ENCODE results near the gene ZMPSTE24.

Gene ZMPSTE24

DNA sequence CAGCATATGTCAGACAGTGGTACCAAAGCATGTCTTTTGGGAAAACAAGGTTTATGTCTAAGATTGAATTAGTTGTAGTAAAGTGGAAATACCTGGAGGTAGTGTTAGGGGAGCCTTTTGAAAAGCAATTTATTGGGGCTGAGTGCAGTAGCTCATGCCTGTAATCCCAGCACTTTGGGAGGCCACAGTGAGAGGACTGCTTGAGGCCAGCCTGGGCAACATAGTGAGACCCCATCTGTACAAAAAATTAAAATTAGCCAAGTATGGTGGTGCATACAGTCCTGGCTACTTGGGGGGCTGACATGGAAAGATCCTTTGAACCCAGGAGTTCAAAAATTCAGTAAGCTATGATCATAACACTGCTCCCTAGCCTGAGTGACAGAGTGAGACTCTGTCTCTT, 7.3 kb downstream of the ZMPSTE24 start:
- no peak for DNase-seq

DNA sequence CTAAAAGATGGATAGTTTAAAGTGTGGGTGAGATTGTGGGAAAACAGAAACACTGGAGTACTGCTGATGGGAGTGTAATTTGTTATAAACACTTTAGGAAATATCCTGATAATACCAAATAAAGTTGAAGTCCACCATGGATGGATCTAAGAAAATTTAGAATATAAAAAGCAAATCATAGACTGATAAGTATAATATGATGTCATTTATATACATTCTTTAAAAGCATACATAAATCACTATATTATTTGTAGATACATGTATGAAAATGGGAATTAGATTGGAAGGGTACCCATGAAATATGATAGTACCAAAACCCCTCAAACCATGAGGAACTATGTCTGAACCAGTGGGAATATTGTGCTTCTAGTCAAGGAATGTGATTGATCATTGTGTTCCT, 7.9 kb downstream of the ZMPSTE24 start:
- no peak for DNase-seq

DNA sequence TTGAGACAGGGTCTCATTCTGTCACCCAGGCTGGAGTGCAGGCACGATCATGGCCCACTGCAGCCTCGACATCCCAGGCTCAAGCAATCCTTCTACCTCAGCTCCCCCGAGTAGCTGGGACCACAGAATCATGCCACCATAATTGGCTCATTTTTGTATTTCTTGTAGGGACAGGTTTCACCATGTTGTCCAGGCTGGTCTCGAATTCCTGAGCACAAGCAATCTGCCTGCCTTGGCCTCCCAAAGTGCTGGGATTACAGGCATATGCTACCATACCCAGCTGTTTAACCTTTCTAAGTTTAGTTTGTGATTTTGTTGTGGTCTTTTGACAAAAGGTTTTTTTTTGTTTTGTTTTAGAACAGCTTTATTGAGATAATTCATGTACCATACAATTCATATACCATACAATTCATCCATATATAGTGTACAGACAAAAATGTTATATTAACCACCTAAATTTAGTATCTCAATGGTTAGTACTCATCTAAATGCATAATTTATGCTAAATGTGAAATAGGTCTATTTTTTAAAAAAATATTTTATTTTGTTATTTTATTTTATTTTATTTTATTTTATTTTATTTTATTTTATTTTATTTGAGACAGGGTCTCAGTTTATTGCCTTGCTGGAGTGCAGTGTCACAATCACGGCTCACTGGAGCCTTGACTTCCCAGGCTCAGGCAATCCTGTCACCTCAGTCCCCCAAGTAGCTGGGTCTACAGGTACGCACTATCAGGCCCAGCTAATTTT, 8.9 kb downstream of the ZMPSTE24 start:
- DNase-seq: no peak

DNA sequence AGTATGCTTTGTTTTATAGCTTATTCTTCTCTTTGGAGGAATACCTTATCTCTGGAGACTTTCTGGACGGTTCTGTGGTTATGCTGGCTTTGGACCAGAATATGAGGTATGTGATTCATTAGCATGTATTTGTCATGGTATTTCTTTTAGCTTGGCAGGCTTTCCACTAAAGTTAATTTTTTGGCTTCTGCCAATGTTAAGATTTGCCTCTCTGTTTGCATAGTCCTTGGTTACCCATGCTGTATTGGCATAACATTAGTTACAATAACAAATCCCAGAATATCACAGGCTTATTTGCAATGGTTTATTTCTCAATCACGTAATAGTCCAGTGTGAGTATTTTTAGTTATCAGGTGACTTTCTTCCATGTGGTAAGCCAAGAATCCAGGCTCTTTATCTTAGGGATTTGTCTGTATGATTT, 9.7 kb downstream of the ZMPSTE24 start:
- no peak for DNase-seq

DNA sequence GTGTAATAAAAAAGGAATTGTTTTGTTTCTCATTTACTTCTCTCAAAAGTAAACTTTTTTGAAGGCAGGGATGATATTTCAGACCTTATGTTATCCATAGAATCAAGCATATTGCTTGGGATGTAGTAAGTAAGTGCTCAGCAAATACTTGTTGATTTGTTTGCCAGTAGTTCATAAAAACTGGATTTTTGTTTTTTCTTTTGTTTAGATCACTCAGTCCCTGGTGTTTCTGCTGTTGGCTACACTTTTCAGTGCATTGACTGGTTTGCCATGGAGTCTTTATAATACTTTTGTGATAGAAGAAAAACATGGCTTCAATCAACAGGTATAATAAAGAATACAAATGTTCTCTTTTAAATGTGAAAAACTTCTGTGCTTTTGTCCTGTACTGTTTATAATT, 10.2 kb downstream of the ZMPSTE24 start:
- DNase-seq: no peak

DNA sequence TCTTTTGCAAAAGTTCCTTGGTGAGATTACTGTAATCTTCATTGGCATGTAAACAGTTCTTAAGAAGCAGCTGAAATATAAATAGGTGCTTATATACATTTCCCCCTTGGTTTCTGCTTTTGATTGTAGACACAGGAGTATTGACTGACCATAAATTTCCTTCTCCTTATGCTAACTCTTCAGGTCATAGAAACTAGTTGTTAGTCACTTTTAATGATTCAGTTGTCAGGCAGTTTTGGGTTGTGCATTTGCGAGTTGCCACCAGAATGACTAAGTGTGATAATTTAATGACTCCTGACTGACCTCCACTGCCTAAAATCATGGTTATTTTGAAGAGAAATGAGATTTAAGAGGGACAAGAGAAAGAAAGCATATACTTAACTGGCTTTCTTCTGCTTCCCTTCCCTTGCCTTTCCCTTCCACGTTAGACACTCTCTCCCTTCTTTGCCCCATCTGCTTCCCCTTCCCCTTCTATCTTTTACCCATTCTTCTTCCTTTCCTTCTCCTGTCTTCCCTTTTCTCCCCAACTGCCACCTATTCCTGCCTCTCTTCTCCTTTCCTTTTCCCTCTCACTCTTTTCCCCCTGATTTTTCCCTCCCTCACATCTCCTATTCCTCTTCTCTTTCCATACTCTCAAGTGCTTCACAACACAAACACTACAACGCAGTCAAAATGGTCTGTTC, 12.3 kb downstream of the ZMPSTE24 start:
- DNase-seq: no peak

DNA sequence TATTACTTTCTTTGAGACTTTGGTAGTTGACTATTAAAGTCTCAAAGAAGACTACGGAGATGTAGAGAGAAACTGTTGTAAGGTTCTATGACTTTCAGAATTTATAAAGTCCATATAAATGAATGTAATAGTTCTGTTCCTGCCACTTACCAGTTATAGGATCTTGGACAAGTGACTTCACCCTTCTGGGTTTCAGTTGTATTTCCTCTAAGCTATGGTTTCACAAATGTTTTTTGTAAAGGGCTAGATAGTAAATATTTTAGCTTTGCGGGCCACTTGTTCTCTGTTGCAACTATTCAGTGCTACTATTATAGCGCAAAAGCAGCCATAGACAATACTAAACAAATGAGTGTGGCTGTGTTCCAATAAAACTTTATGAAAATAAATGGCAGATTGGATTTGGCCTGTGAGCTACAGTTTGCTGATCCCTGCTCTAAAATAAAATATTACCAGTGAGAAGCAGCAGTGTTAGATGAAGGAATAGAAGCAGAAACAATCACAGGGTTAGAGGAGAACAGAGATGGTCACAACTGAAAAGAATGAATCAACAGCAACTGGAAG, 14.7 kb downstream of the ZMPSTE24 start:
- DNase-seq: no peak

DNA sequence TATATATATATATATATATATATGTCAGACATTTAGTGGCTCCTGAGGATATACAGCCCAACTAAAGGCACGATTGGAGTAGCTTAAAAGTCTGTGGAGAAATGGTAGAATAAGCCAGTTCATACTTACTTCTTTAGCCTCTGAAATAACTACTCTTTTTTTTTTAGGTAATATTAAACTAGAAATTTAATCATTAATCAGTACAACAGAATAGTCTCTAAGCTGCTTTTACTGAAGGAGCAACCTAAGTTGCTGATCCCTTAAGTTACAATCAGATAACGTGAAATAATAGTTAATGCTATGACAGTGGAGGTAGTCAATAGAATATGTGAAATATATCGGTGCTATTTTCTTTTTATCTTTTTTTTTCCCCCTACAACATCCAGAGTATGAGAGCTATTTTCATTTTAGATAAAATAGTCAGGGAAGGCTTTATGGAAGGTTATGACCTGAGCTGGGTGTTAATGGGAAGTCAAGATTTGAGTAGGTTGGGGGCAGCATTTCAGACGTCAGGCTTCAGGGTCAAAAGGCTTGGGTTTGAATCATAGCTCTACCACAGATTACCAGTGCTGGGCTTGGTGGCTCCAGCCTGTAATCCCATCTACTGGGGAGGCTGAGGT, 15.6 kb downstream of the ZMPSTE24 start:
- DNase-seq: no peak

DNA sequence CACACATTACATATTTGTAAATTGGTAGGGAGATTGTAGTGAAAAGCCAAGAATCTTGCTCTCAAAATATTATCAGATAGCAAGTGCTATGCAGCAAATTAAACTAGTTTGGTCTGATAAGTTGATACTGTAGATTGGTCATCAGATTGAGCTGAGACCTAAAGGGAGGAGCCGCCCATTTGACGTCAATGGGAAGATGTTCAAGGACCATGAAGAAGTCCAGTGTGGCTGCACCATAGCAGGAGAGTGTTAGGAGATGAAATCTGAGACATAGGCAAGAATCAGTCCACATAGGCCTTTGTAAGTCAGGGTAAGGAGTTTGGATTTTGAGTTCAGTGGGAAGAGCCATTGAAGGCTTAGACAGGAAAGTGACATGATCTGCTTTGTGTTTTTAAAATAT, 16.3 kb downstream of the ZMPSTE24 start:
- no peak for DNase-seq

DNA sequence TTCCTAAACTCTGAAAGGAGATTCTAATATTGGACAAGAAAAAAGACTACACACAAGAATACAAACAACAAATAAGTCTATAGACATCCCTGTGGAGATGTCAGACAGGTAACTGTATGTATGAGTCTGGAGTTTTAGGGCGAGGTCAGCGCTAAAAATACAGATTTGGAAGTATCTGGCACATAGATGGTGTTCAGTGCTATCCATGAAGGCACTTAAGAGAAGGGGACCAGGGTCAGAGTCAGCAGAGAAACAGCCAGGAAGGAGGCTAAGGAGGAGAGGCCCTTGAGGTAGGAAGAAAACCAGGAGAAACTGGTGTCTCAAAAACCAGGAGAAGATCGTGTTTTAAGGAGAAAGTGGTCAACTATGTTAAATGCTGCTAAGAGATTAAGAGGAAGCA, 18.1 kb downstream of the ZMPSTE24 start:
- DNase-seq: no peak

DNA sequence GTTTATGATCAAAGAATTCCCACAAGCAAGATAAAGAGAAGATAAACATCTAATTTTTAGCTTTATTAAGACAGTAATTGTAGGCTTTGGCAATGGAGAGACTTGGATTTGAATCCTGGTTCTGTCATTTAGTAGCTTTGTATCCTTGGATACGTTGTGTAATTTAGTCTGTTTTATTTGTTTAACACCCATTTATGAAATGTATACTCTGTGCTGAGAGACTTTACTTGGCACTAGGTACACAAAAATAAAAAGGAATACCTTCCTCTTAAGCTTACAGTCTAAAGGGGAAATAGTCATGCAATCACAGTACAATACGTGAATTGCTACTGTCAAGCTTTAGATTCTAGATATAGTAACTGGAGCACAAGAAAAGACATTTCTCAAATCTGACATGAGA, 23.8 kb downstream of the ZMPSTE24 start:
- DNase-seq: no peak

DNA sequence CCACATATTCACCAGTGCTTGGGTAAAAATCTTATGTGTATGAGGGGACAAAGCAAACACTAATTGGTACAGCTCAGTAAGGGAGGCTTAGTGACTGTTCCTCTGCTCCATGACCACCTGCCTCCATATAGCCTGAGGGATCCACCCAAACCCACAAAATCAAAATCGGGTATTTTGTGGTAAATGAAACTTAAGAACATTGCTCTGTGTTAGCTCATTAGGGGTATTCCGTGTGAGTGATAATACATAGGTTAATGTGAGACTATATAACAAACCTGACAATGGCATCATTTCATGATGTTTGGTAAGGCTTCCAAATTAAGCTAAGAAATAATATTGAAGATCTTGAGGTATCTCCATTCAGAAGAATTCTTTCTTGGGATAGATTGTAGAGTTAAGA, 33.3 kb downstream of the ZMPSTE24 start:
- no peak for DNase-seq

DNA sequence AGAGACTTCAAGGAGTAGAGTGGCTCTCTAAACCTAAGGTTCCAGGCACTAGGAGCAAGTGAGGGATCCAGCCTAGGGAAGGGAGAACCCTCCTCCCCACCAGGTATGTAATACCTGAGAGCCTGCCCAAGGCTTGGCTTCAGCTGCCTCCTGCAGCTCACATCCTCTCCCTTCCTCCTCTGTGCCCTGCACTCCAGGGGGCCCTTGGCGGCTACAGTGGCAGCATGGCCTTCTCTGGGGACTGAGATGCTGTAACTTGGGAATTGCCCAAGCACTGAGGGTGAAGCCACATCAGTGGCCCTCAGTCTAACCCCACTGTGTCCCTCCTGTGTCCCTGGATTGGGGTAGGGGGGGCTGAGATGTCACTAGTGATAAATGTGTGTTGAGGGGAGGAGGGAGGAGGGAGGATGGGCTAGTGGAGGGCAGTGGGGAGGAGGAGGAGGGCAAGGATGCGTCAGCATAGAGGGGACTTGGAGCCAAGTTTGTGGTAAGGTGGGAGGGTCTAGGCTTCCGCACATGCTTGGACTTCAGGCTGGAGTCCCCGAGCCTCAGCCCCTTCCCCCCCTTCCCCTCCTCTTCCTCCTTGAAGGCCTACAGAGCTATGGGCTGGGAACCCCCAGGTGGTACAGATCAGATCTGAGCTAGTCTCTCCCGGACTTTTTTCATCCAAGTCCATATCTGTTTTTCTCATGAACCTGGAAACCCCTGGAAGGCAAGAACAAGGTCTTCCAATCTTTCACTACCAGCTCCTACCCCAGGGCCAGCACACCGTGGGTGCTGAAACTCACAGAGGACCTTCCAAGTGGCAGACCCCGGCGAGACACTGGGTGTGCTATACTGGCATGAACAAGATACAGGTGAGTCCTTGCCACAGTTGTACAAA, 41.6 kb downstream of the ZMPSTE24 start:
- no peak for DNase-seq

DNA sequence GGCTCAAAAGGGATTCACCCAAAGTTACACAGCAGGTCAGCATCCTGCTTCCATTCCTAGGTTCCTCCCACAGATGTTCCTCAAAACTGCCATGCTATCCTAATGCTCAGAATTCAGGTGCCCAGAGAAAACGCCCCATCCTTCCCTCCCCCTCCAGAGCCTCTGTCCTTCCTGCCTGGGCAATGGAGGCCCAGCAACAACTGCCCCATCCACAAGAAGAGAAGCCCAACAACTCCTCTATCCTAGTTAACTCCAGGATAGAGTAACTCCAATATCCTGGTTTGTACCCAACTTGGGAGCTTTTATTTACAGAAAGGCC, 42.2 kb downstream of the ZMPSTE24 start:
- no peak for DNase-seq

DNA sequence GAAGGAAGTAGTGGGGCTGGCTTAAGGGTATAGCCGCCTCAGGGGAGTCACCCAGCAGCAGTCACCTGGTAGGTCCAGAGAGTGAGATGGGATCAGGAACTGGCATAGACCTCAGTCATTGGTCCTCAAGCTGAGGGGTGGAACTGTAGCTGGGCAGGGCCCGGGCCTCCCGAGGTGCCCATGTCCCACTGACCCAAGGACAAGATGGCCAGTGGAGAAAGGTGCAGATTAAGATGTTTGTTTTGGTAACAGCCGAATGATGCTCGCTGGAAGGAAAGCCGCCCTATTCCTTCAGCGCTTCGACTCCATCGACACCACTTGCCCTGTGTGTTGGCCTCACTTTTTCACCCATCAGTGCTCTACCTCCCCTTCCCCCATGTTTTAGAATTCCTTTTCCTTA, 42.6 kb downstream of the ZMPSTE24 start:
- DNase-seq: no peak

DNA sequence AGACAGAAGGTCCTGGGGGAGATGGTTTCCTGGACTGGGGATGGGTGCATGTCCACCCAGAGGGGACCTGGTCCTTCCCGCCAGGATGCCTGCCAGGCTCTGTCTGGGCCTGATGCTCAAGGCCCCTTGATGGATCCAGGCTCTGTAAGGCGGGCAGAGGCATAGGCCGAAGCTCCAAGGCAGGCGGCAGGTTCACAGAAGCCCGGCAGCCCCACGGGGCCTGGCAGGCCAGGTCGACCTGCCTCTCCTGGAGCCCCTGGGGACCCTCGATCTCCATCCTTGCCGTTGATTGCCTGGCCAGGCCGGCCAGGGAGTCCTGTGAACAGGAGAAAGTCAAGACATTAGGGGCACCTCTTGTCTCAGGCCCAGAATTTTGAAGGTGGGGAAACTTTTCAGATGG, 43.0 kb downstream of the ZMPSTE24 start:
- no peak for DNase-seq

DNA sequence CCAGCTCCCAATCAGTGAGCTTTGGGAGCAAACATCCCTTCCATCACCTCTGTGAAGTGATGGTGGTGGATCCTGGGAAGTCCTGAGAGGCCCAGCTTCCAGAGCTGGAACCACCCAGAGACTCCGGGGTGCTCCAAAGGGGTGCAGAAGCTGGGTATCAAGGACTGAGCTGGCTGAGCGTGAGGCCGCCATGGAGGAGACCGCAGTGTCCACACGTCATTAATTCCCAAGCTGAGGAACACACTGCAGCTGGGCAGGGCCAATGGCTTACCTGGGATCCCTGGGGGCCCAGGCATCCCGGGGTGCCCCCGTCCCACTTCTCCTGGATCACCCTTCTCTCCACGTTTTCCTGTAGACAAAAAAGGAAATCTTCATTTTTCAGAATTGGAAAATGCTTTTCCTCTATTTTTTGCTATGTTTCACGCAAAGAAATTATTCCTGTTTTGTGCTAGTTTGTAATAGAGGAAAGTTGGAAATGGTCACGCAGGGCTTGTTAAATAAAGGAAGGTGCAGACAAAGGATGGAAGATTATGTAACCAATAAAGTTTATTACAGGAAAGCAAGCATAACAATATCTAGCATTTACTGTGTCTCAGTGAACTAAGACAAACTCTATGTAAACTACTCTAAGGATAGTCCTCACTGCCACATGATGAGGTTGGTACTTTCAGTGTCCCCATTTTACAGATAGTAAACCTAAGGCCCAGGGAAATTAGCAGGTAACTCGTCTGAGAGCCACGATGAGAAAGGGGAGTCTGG, 43.7 kb downstream of the ZMPSTE24 start:
- no peak for DNase-seq

DNA sequence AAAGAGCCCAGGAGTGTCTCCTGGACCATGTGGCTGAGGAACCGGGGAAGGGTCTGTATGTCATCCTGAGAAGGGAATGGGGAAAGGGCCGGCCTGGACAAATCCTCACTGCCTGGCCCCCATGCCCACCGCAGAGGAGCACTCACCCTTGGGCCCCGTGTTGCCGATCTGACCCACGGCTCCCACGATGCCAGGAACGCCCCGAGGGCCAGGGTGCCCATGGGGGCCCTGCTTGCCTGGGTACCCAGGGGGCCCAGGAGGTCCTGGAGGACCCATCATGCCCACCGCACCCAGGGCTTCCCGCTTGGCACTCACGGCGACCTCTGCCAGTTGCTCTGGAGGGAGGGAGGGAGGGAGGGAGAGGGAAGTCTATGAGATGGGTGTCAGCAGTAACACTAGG, 44.4 kb downstream of the ZMPSTE24 start:
- DNase-seq: no peak

DNA sequence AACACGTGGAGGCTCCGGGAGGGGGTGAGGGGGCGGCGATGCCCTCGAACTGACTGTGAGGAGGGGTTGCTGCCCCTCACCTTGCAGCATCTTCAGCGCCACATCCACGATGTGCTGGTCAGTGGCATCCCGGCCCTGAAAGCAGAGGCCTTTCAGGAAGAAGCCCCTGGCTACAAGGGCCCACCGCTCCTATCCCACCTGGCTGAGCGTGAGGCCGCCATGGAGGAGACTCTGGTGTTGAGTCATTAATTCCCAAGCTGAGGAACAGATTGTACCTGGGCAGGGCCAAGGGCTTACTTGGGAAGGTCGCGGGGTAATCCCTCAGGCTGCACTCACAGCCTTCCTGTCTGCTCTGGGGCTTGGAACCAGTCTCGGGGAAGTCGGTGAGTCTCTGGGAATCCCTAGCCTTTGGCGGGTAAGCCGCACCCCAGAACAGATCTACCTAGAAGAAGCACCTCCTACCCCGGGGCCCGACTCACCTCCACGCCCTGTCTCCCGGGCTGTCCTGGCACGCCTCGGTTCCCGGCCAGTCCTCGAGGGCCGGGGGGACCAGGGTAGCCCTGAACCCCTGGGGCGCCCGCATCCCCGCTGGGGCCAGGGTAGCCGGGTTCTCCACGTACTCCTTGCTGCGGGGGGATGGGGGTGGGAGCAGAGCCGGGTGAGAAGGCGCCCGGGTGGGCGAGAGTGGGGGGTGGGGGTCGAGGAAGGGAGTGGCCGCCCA, 45.2 kb downstream of the ZMPSTE24 start:
- no peak for DNase-seq

DNA sequence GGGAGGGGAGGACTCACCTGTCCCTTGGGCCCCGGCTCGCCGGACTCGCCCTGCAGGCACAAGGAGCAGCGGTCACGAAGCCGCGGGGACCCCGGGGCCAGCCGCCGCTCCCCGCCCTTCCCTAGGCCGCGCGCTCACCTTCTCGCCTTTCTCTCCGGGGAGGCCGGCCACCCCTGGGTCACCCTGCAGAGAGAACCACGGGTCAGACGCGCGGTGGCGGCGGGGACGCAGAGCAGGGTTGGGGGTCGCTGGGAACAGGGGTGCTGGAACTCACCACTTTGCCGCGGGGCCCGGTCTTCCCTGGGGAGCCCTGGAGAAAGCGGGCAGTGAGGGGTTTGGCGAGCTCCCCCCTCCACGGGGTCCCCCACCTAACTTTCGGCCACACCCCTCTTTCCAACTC, 45.8 kb downstream of the ZMPSTE24 start:
- DNase-seq: no peak

DNA sequence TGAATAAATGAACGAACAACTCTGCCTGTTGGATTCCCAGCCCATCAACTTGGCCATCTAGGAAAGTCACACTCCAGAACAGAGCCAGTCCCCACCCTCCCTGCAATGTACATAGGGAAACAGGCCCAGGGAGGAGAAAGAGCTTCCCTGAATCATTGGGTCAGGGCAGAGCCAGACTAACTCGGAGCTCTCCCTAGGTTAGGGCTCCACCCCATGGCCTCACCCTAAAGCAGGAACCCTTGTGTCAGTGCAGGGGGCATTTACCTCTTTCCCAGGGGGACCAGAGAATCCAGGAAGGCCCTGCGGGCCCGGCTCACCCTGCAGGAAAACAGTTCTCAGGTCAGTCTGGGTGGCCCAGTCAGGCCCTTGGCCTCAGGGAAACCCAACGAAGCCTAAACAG, 47.4 kb downstream of the ZMPSTE24 start:
- DNase-seq: no peak

DNA sequence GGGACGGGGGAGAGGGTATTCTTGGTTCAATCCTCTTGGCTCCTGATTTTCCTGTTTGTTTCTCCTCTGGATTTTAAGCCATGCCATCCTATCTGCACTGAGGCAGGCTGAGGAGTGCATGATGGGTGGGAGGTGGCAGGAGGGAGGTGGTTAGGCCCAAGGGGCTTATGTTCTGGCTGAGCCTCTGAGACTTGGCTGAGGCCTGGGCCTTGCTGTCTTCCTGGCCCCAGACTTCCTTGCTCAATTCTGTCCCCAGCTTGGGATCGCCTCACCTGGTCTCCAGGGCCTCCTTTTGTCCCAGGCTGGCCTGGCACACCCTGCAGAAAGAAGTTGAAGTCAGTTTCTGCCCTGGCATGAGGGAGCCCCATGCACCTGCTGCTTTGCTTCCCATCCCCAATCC, 47.8 kb downstream of the ZMPSTE24 start:
- DNase-seq: no peak

Measured in NCI-H1105 (cell line).